SU-DHL-6 (cell line): Measurements from ENCODE around the gene C18orf54.

Experiments used
- H2AFZ ChIP-seq: fragments of 200-600 bp; sonication (generic); 2 replicates; pipeline ENCODE4 v1.6.1; 2014; ENCODE audit warnings: low read depth, mild to moderate bottlenecking, moderate library complexity, mixed read lengths, antibody characterized with exemption, low read length; ENCODE audit not compliant: severe bottlenecking
- H3F3A ChIP-seq: fragments of 200-600 bp; shearing (Covaris generic); 2 replicates; pipeline ENCODE4 v1.6.0; 2016; ENCODE audit warnings: antibody characterized with exemption, mild to moderate bottlenecking; ENCODE audit not compliant: insufficient read depth
- H3K27ac ChIP-seq: fragments of 200-600 bp; sonication (generic); 2 replicates; pipeline ENCODE4 v1.5.1; 2016; ENCODE audit warnings: low read depth, mild to moderate bottlenecking, low read length, moderate library complexity, mixed read lengths
- H3K27me3 ChIP-seq: fragments of 200-600 bp; sonication (generic), shearing (Covaris generic); 2 replicates; pipeline ENCODE4 v1.6.0; 2014; ENCODE audit warnings: mild to moderate bottlenecking, low read length
- H3K36me3 ChIP-seq: fragments of 200-600 bp; sonication (generic); 2 replicates; pipeline ENCODE4 v1.6.1; 2014; ENCODE audit warnings: mild to moderate bottlenecking, low read length, mixed read lengths
- H3K4me2 ChIP-seq: fragments of 300-600, 200-600 bp; shearing (Covaris generic), sonication (generic); 2 replicates; pipeline ENCODE4 v1.6.0; 2014; ENCODE audit warnings: low read length, low read depth, mild to moderate bottlenecking; ENCODE audit not compliant: poor library complexity, severe bottlenecking
- H3K4me3 ChIP-seq: fragments of 200-600 bp; sonication (generic); 2 replicates; pipeline ENCODE4 v1.5.1; 2014; ENCODE audit warnings: antibody characterized with exemption, low read length, mild to moderate bottlenecking, mixed read lengths; ENCODE audit not compliant: insufficient read depth, poor library complexity, severe bottlenecking
- H3K79me2 ChIP-seq: fragments of 200-600 bp; sonication (generic); 2 replicates; pipeline ENCODE4 v1.6.1; 2014; ENCODE audit warnings: mild to moderate bottlenecking, low read length, moderate library complexity; ENCODE audit not compliant: insufficient read depth
- H3K9ac ChIP-seq: fragments of 200-600 bp; sonication (generic); 2 replicates; pipeline ENCODE4 v1.7.0; 2014; ENCODE audit warnings: mild to moderate bottlenecking, low read length
- H3K9me2 ChIP-seq: fragments of 200-600 bp; sonication (generic); replicated peaks from 2 replicates; pipeline ENCODE4 v1.6.1; 2014; ENCODE audit warnings: low read length; ENCODE audit not compliant: insufficient read depth
- H3K9me3 ChIP-seq: fragments of 200-600 bp; sonication (generic); 2 replicates; pipeline ENCODE4 v1.6.1; 2014; ENCODE audit warnings: low read length, mixed read lengths; ENCODE audit not compliant: insufficient read depth
- H4K20me1 ChIP-seq: fragments of 200-600 bp; sonication (generic); 2 replicates; pipeline ENCODE4 v1.6.1; 2014; ENCODE audit warnings: low read depth, mild to moderate bottlenecking, antibody characterized with exemption, low read length, moderate library complexity, mixed read lengths
- CTCF ChIP-seq: fragments of 200-600 bp; sonication (generic); IDR thresholded peaks from one replicate; pipeline ENCODE4 v1.5.1; 2017; ENCODE audit warnings: antibody characterized with exemption, mild to moderate bottlenecking, low read length, moderate library complexity; ENCODE audit not compliant: insufficient read depth, poor library complexity, severe bottlenecking
- EZH2phosphoT487 ChIP-seq: fragments of 200-600 bp; sonication (generic), shearing (Covaris generic); conservative IDR thresholded peaks from 2 replicates; pipeline ENCODE4 v1.6.1; 2018; ENCODE audit warnings: mild to moderate bottlenecking, antibody characterized with exemption, low read length, moderate library complexity, mixed read lengths

C18orf54 gene

GRCh38 chr18:54323970-54324369 lies 33.7 kb upstream of the C18orf54 start:
- Histone ChIP-seq H4K20me1 (no peaks in the 10 kb centered on the region), H2AFZ (no peak overlapping the region), H3K27me3 (no peaks in the 10 kb centered on the region), H3K9me3 (no peaks in the 10 kb centered on the region), H3K27ac (no peak overlapping the region), H3K4me3 (no peak overlapping the region), H3K9ac (no peak overlapping the region), H3K36me3 (no peaks in the 10 kb centered on the region), H3K4me2 (no peak overlapping the region), H3K79me2 (no peaks in the 10 kb centered on the region), H3K9me2 (no peaks in the 10 kb centered on the region), H3F3A (no peaks in the 10 kb centered on the region)
- TF ChIP-seq CTCF (no peak), EZH2phosphoT487 (no peak)

GRCh38 chr18:54327818-54328217 lies 29.9 kb upstream of the C18orf54 start:
- no peaks in the 10 kb centered on the region for H3K36me3 ChIP-seq
- TF ChIP-seq CTCF, result no peak
- TF ChIP-seq EZH2phosphoT487, result no peak
- H2AFZ ChIP-seq, result no peak overlapping the region
- H3K4me3 ChIP-seq, result no peak overlapping the region
- H4K20me1 ChIP-seq, result no peaks in the 10 kb centered on the region
- H3K79me2 ChIP-seq, result no peaks in the 10 kb centered on the region
- H3K9ac ChIP-seq, result no peak overlapping the region
- H3K9me2 ChIP-seq, result no peaks in the 10 kb centered on the region
- no peak overlapping the region for H3K27ac ChIP-seq
- no peak overlapping the region for H3K4me2 ChIP-seq
- no peaks in the 10 kb centered on the region for H3K9me3 ChIP-seq
- H3K27me3 ChIP-seq, result no peaks in the 10 kb centered on the region
- no peaks in the 10 kb centered on the region for H3F3A ChIP-seq

- H3K79me2 ChIP-seq, result no peaks in the 10 kb centered on the region
- TF ChIP-seq EZH2phosphoT487 (no peak), CTCF (no peak)
- no peak overlapping the region for H3K4me2 ChIP-seq
- no peaks in the 10 kb centered on the region for H4K20me1 ChIP-seq
- no peaks in the 10 kb centered on the region for H3K9me3 ChIP-seq
- H2AFZ ChIP-seq, result no peak overlapping the region
- no peak overlapping the region for H3K9ac ChIP-seq
- no peaks in the 10 kb centered on the region for H3K9me2 ChIP-seq
- no peak overlapping the region for H3K4me3 ChIP-seq
- no peaks in the 10 kb centered on the region for H3F3A ChIP-seq
- H3K36me3 ChIP-seq, result no peaks in the 10 kb centered on the region
- no peak overlapping the region for H3K27ac ChIP-seq
- H3K27me3 ChIP-seq, result no peaks in the 10 kb centered on the region
These were observed 27.9 kb upstream of the C18orf54 start for GRCh38 chr18:54329787-54330186.
